Stimulated activated CD8-positive, alpha-beta memory T cell treated with anti-CD3 and anti-CD28 coated beads, Interleukin-4, amount 100 ng/mL, for 24 hours (primary cell): ENCODE results near the gene MRGPRX2.

ENCODE experiments used
- DNase-seq: peaks from one replicate; pipeline ENCODE4 v3.0.0-alpha.2; 2020; ENCODE audit warnings: low read depth

MRGPRX2 gene

DNA sequence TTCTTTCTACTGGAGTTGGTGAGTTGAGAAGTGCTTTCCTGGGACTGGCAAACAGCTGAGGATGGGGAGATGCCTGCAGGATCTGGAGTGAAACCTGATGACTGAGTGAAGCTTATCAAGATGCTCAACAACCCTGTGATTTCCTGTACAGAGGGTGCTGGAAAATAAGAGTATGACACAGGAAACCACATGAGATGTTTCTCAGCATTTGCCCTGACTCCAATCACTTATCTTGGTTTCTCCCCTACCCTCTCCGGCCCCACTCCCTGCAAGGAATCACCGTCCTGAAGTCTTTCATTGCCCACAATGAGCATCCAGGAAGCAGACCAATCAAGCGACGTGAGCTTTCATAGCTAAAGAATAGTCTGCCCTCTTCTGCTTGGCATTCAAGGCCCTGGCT lies at the start of gene MRGPRX2:
TSS of gene MRGPRX2 (minus strand) at position 89 of the 400 bp plus-strand sequence. CDS start 4,315 bp downstream, outside the sequence.
- DNase-seq: no peak

DNA sequence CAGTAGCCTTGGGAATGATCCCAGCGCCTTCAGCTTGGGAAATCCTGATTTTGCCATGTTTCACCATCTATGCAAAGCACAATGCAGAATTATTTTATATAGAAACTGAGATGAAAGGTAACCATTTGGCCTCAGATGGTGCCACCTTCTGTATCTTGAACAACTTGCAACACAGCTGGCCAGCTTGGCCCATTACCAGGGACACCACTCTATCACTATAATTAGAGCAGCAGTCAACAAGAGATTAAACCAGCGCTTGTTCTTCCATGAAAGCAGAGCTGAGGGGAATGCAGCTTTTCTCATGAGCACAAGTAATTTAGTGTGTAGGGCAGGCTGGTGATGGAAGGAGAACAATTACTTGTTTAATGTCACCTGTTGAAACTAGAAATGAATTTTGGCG lies 49.8 kb upstream of the MRGPRX2 start:
- no peak for DNase-seq

DNA sequence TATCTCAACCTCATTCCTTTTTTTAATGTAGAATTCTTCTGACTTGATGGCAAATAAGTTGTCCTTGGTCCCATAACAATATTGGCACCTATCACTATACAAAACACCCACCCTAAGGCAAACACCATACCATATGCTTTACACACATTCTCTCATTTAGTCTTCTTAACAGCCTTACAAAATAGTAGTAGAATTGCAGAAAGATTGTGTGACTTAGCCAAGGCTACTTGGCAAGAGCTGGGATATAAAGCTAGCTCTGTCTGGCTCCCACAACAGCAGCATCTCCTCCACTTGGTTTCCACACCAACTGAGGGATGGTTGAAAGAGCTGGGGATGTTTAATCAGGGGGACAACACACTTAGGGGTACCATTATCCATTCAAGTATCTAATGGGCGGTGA lies 46.6 kb upstream of the MRGPRX2 start:
- DNase-seq: no peak

DNA sequence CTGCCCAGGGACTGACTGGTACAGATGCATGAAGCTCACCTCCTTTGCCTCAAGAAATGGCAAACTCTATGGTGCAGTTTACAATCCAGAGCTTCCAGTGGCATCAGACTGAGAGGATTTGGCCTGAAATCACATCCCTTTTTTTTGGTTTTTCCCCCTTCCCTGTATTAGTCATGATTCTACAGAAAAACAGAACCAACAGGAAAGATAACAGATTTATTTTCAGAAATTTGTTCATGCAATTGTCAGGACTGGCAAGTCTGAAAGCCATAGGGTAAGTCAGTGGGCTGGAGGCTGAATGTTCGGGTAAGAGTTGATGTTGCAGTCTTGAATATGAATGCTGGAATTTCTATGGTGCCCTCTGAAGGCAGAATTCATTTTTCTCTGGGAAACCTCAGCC lies 44.5 kb upstream of the MRGPRX2 start:
- DNase-seq: no peak

DNA sequence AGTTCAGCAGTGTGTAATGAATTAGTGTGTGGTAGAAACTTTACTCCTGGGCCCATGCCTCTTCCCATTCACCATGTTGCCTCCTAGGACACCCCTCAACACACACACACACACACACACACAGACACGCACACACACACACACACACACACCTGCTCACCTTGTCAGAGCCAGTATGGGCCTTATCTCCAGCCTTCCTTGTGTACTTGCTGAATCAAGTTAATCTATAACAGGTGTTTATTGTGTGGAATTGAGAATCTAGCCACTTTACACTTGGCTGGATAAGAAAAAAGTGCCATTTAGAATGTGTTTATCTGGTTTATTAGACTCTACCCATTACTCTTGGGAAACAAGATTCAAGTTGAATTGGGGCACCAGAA lies 42.0 kb upstream of the MRGPRX2 start:
- DNase-seq: no peak

DNA sequence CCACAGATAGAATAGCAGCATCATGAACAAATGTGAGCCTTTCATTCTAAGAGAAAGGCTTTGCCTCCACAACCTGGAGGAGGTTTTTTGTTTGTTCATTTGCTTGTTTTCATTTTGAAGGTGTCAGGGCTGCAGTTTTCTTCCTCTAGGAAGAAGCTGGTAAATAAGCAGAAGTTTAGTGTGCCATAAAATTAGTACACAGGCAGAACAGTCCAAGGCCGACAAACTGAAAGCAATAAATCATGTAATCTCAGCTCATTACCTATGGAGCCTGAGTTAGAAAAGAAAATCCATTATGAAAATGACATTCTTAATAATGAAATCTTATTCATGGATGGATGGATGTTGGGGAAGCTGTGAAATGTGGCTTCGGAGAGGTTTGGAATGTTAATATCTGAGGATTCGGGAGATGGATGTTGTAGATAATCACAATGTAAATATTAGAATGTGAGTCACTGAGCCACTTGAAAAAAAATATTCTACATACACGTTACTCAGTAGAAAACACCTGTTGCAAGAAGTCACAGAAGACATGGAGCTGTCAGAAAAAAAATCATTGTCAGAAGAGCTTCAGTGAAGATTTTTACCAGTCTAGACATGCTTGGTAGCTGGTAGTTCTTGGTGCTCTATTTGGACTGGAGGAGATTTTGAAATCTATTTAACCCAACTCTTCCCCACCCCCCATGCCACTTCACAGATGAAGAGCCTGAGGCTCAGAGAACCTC lies 41.4 kb upstream of the MRGPRX2 start:
- no peak for DNase-seq

DNA sequence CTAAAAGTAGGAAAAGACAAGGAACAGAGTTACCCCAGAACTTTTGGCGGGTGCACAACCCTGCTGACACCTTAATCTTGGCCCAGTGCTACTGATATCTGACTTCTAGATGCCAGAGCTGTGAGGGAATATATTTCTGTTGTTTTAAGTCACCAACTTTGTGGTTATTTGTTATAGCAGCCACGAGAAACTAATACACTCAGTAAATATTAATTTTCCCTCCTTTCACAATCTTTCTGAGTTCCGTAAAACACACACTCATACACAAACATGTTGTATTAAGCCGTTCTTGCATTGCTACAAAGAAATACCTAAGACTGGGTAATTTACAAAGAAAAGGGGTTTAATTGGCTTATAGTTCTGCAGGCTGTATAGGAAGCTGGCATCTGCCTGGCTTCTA lies 40.4 kb upstream of the MRGPRX2 start:
- DNase-seq: no peak

DNA sequence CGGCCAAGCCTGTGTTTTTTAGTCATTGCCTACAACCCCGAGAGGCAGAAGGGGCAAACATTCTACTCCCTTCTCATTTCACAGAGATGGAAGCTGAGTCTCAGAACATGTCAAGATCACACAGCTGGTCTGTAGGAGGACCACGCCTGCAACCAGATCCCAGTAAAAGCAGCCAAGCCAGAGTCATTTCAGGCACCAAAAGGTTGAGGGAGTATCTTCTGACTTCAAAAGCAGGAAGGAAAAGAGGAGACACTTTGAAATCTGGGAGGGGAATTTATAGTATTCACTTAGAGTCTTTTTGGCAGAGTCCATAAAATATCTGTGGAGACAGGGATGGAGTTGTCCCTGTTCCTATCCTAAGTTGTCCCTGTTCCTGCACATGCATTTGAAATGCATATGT lies 38.6 kb upstream of the MRGPRX2 start:
- DNase-seq: no peak

DNA sequence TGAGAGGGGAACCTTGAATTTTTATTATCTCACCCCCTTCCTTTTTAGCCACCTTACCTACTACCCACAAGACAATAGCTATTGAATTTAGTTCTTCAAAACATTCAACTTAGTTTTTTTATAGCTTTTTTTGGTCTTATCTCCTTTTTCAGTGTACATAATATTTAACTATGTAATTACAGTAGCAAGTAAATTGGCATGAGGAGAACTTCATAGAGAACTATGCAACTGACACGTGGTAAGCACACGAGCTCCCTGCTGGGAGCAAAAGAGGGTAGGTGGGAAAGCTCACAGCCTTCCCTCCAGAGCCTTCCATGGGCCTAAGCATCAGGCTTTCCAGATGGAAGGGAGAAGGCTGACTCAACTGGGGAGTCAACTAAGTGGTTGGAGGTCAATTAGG lies 34.3 kb upstream of the MRGPRX2 start:
- DNase-seq: no peak

DNA sequence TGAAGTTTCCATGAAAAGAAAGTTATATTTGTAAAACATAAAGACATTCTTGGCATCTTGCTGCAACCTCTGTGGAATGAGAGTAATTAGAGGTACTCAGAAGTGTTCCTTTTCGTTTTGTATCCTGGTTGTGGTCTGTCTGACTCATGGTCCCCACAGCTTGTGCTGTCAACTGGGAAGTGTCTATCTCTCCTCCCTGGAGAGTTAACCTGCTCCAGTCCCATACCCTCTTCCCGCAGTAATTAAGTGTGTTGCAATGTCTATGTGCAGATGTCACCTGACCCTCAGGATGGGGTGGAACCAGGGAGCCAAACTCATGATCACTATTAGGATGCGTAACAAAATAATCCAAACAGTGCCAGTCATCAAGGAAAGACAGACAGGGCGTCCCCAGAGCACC lies 33.5 kb upstream of the MRGPRX2 start:
- no peak for DNase-seq

DNA sequence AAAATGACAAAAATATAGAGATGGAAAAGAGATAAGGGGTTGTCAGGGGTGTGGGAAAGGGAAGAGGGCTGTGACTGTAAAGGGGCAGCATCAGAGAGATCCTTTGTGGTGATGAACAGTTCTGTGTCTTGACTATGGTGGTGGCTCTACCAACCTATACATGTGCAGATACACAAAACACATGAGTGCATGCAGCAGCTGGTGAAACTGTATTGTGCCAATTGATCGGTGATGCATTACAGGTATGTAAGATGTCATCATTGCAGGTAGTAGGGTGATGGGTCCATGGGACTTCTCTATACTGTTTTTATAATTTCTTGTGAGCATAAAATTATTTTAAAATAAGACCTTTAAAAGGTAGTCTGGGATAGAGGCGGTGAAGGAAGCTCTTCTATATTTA lies 32.3 kb upstream of the MRGPRX2 start:
- no peak for DNase-seq

DNA sequence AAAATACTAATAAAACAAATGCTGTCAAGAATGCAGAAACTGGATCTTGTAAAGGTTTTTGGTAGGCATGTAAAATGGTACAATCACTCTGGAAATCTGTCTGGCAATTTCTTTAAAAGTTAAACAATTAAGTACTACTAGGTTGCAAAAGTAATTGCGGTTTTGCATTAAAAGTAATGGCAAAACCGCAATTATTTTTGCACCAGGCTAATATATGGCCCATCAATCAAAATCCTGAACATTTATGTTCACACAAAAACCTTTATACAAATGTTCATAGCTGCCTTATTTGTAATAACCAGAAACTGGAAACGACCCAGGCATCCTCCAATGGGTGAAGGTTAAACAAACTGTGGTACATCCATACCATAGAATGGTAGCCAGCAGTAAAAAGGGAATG lies 31.8 kb upstream of the MRGPRX2 start:
- DNase-seq: no peak

DNA sequence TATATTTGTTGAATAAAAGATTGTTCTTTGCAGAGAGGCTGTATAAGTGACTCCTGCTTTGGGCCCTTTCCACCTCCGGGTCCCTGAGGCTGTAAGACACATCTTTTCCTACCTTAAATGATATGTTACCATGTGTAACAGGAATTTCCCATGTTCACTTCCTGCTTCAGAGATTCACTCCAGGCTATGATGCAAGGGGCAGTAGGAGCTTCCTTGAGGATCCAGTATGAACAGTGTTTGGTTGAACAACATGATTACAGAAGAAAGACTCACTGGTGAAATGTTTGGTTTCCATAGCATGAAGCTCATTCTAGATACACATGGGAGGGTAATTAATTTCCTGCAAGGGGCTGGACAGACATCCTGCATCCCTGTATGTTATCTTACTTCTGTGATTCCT lies 30.8 kb upstream of the MRGPRX2 start:
- no peak for DNase-seq

DNA sequence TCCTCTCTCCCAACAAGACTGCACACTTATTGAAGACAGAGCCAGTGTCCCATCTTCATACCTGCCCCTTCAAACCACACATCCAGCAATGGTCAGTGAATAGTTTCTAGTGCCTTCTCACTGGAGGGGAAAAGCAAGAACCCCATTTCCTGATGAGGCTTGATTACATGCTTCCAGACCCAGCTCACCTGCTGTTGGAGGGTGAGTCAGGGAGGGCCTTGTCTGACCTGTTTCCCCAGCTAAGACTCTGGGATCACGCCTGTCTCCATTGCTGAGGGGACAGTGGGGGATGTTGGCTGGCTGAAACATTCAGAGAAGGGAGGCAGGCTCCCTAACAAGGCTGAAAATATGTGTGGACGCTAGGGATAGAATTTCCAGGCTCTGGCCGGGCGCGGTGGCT lies 28.9 kb upstream of the MRGPRX2 start:
- no peak for DNase-seq

DNA sequence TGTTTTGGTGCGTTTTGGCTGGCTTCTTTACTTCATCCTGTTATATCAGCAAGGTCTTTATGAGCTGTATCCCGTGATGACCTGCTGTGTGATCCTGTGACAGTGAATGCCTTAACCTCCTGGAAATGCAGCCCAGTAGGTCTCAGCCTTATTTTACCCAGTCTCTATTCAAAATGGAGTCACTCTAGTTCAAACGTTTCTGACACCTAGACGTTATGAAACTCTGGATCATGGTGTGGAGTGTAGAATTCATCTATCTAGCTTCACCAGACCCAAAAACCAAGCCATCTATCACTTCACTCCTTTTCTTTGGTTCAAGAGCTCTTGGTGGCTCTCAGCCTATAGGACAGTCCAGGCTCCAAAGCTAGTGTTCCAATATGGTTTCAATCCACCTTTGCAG lies 28.3 kb upstream of the MRGPRX2 start:
- no peak for DNase-seq

DNA sequence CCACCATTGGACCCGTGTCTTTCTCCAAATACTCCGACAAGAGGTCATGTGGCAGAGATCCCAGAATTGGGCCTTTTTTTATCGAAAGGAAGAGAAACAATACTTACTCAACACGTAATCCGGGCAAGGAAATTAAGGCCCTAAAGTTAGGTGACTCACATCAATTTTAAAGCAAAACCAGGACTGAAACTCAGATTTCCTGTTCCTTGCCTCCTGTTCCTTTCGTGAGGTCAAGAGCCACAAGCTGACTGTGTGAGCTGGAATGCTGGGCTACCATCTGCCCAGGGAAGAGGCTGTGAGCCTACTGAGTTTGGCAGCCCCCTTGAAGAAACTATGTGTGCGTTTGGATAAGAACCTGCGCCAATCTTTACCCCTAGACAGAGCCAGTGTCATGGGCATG lies 27.1 kb upstream of the MRGPRX2 start:
- DNase-seq: no peak

DNA sequence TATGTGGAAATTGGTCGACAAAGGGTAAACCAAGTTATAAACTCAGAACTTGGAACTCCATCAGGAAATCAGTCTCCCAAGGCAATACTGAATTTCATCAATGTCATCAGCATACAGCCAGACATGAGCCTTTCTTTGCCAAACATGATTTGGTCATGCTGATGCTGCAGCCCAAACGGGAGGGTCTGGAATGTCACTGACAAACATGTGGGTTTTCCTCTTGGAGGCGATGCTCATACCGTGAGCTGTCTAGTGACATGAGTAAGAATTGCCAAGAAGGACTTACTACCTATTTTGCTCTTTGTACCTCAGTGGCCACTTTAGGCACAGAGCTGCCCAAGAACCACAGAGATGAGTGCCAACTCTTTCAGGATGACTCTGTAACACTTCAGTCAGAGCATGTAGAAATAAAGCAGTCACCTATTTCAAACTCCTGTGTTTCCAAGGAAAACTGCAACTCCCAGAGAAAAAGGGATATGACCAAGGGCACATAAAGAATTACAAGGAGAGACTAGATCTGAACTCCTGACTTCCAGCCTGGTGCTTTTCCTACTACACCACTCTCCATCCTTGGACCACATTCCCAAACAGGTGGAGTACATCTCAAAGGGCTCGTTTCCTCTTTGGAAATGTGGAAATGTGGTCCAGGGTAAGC lies 24.3 kb upstream of the MRGPRX2 start:
- DNase-seq: no peak

DNA sequence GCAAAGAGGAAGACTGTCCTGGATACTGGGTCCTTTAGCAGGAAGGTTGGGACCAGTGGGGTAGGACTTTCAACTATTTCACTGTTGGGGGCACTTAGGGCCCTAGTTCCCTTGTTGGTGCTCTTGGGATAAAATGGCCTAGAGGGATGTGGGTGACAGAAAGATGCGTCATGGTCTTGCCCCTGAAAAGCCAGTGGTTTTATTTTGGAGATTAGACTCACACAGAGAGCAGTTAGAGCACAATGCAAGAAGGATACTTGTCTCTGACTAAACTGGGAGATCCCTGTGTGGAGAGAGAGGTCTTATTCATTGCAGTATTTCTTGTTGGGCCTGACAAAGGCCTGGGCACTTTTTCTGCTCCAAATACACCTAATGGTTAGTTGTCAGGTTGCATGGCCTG lies 22.6 kb upstream of the MRGPRX2 start:
- no peak for DNase-seq

DNA sequence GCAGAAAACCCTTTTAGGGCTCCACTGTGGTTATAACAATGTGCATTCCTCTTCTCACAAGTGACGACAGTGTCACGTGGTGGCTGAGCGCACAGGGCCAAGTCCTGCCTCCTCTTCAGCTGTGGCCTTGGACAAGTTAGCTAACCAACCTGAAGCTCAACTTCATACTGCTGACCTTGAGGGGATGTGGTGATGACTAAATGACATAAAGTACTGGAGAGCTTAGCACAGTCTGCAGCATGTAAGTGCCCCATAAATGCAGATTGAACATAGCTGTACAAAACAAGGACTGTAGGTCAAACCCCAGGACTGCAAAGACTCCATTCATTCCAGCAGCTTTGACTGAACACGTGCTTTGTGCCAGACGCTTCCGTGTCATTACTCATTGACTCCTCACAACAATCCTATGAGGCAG lies 20.1 kb upstream of the MRGPRX2 start:
- DNase-seq: no peak

DNA sequence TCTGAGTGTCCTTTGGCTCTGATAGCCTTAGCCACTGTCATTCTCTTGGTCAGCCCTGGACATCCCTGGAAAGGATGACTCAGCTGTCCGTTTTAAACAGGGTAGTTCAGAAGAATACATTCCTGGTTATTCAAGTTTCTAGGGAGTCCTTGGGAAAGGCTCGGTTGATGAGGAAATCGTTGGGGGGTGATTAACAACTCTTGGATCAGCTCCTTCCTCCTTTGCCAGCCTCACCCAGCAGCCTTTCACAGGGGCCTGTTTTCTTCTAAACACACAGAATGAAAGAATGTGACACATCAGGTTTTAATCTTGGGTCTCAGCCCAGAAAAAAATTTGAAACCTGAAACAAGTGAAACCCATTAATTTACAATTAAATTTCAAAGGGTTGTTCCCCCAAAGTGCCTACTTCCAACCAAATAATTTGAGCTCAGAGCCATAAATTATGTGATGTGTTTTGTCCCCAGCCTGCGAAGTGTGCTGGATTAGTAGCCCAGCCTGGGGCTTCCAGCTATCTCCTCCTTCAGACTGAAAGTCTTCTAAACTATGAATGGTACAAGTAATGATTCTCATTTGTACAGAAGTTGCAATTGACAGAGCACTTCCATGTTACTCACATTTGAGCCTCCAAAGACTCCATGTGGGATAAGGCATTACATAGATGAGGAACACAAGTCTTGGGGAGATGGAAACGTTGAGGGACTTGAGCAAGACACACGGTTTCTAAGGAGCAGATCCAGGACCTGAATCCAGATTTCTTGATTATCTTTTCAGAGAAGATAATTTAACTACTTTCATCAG lies 19.3 kb upstream of the MRGPRX2 start:
- DNase-seq: no peak

DNA sequence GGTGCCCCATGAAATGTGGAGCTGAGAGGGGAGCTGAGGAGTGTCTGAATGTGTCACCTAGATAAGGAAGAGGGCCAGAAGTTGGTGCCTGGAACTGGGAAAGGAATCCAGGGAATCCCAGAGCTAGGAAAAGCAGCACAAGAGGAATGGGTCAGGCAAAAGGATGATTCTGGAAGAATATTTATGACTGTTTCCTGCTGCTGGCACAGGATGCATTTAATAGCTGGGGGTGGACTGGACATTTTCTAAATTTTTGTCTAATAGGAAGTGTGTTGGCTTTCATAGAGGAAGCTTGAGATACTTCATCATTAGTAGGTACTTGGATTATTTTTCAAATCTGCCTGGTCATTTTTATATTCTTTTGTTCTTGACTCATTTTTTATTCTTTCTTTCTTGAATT lies 17.4 kb upstream of the MRGPRX2 start:
- no peak for DNase-seq

DNA sequence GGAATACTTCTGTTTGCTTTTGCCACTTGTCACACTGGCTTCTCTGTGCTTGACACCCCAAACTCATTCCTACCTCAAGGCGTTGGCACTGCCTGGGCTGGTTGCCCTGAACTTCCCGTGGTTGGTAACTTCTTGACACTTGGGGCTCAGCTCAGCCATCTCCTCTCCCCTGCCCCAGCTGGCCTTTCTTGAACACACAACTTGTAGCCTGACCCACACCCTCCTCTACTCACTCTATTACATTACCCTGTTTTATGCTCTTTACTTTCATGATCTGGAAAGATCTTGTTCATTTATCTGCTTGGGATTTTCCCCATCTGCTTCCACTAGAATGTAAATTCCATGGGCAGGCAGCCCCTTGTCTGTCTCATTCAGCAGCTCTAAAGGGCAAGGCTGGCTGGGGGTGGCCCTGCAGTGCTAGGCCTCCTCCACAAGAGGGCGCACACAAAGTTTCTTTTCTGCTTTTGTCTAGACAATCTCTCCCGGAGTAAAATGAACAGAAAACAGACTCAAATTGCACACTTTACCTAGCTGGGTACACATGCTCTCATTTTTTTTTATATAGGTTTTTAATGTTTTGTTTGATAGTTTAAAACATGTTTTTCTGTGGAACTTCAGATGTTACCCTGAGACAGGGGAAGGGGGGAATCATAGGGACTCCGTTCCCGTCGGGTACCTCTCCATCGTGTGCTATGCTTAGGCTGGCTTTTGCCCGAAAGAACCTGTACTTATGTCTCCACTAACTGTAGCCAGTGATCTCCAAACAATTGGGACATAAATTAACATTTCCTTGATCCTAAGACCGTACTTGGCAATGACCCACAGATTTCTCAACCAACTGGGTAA lies 16.4 kb upstream of the MRGPRX2 start:
- DNase-seq: peak; percentile 40
